AG09319 (cell line): Measurements from ENCODE around the gene OVOL2.
"Not testable (repeated sequence)": the region's sequence is repeated elsewhere in the genome, so short reads cannot be mapped to it uniquely, and the experiment has no call there.

Experiments used
- DNase-seq: peaks from one replicate; pipeline ENCODE4 v3.0.0-alpha.2; 2010; ENCODE audit warnings: low read depth; ENCODE audit errors: extremely low read depth
- TF ChIP-seq, protein P1 (sequence below): IDR thresholded peaks from 2 replicates; pipeline ENCODE4 v1.5.1; 2011; ENCODE audit warnings: low read depth, mild to moderate bottlenecking, inconsistent platforms, low read length, moderate library complexity

OVOL2 gene

DNA sequence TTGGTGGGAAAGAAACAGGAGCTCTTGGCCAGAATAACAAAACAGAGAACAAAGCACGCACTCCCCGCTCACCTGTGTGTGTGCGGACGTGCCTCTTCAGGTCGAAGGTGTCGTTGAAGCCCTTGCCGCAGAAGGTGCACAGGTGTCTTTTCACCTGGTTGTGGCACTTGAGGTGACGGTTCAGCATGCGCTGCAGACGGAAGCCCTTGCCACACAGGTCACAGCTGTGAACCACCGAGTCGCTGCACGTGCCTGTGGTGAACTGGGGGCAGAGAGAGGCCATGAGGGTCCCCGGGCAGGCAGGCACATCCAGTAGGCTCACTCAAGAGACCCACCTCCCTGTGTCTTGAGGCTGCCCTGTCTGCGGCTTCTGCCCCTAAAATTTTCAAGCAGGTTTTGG, 16.3 kb downstream of the OVOL2 start:
- TF ChIP-seq, protein P1, sequence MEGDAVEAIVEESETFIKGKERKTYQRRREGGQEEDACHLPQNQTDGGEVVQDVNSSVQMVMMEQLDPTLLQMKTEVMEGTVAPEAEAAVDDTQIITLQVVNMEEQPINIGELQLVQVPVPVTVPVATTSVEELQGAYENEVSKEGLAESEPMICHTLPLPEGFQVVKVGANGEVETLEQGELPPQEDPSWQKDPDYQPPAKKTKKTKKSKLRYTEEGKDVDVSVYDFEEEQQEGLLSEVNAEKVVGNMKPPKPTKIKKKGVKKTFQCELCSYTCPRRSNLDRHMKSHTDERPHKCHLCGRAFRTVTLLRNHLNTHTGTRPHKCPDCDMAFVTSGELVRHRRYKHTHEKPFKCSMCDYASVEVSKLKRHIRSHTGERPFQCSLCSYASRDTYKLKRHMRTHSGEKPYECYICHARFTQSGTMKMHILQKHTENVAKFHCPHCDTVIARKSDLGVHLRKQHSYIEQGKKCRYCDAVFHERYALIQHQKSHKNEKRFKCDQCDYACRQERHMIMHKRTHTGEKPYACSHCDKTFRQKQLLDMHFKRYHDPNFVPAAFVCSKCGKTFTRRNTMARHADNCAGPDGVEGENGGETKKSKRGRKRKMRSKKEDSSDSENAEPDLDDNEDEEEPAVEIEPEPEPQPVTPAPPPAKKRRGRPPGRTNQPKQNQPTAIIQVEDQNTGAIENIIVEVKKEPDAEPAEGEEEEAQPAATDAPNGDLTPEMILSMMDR: no peak
- no peak for DNase-seq

GRCh38 chr20:18039063-18039462, 18.7 kb downstream of the OVOL2 start:
- TF ChIP-seq, protein P1: no peak

DNA sequence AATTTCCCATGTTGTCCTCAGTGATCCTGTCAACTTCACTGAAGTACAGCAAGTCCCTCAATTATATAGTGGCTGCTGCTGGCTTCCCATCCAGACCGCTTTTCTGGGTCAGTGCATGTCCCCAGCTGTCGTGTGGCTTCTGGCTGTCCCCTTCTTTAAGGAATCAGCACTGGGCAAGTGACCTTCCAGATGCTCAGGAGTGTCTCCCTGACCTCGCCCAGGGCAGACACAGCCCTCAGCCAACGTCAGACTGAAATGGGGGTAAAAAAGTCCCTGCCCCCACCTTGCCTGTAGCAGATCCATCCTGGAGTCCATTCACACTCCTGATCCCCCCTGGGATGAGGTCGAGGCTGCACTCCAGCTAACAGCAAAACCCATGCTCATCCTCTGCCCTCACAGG, 23.7 kb downstream of the OVOL2 start:
- TF ChIP-seq, protein P1: no peak
- no peak for DNase-seq

More at GRCh38 chr20:18039063-18039462, 18.7 kb downstream of the OVOL2 start:
- no peak for DNase-seq

GRCh38 chr20:18032977-18033892, 24.5 kb downstream of the OVOL2 start:
- no peak for DNase-seq
- TF ChIP-seq, protein P1: no peak

DNA sequence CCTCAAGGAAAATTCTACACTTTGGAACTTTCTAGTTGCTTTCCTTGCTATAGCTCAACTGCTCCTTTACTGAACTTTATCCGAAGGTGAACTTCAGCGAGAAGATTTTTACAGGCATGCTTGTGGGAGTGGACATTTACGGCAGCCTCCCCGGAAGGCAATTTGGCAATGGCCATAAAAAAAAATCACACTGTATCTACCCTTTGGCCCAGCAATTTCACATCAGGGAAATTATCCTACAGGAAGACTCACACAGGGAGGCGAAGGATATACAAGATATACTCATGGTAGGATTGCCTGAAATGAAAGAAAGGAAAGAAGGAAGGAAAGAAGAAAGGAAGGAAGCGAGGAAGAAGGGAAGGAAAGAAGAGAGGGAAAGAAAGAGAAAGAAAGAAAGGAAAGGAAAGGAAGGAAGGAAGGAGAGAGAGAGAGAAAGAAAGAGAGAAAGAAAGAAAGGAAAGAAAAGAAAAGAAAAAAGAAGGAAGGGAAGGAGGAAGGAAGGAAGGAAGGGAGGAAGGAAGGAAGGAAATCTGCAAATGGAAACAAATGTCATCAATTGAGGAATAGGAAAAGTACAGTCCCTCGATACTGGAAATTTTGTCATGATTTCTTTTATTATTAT, 25.7 kb downstream of the OVOL2 start:
- TF ChIP-seq, protein P1: no peak

GRCh38 chr20:18031050-18031449, 26.7 kb downstream of the OVOL2 start:
- no peak for DNase-seq
- TF ChIP-seq, protein P1: no peak

More for the DNA sequence above, 25.7 kb downstream of the OVOL2 start:
- no peak for DNase-seq

DNA sequence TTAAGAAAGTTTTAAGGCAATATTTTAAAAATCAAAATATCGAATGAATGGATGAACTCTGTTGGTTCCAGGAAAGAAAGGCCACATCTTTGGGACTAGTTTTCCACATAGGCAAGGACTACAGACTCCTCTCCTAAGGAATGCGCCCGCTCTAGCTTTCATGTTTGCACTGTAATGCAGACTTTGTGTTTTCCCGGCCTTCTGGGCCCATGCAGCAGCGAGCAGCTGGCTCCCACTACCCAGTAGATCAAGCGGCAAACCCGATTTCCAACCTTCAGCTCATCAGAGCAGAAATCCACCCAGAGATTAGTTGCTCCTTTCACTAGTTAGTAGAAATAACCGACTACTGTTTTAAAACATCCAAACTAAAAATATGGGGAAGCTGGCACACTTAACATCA, 27.7 kb downstream of the OVOL2 start:
- no peak for DNase-seq
- TF ChIP-seq, protein P1: no peak

DNA sequence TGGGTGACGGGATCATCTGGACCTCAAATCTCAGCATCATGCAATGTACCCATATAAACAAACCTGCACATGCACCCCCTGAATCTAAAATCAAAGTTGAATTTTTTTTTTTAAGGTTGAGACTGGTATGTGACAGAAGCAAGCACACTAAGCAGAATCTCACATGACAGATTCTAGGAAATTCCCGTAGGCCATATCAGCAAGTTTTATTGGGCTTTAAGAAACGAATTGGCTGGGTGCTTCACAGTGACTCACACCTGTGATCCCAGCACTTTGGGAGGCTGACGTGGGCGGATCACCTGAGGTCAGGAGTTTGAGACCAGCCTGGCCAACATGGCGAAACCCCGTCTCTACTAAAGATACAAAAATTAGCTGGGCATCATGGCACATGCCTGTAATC, 30.7 kb downstream of the OVOL2 start:
- DNase-seq: not testable (repeated sequence)
